HG03439 (cell line): ENCODE results near the gene ZNF808.
A peak's percentile ranks its signal among the peaks of the same experiment; 100 is the strongest.
"Not testable (repeated sequence)": the region's sequence is repeated elsewhere in the genome, so short reads cannot be mapped to it uniquely, and the experiment has no call there.

ENCODE experiments used
- ATAC-seq: cut with Tn5 transposase; IDR thresholded peaks from one replicate; pipeline ENCODE4 v1.9.1; 2021; ENCODE audit warnings: mild to moderate bottlenecking, moderate library complexity; ENCODE audit not compliant: unreplicated experiment

ZNF808 gene

GRCh38 chr19:52527134-52527955 lies at the start of gene ZNF808:
Gene ZNF808 (plus strand): TSS chr19:52527668. CDS start chr19:52543285, 15,617 bp downstream.
- peak; percentile 86 for ATAC-seq

- ATAC-seq, result not testable (repeated sequence)
These were observed 43.2 kb upstream of the ZNF808 start for GRCh38 chr19:52484111-52484743.

GRCh38 chr19:52485064-52485463 lies 42.4 kb upstream of the ZNF808 start:
- not testable (repeated sequence) for ATAC-seq

GRCh38 chr19:52485561-52486240 lies 41.8 kb upstream of the ZNF808 start:
- ATAC-seq, result not testable (repeated sequence)

- ATAC-seq, result no peak
These were observed 35.1 kb upstream of the ZNF808 start for GRCh38 chr19:52492201-52492993.

- no peak for ATAC-seq
These were observed 34.4 kb upstream of the ZNF808 start for GRCh38 chr19:52492994-52493470.

- no peak for ATAC-seq
These were observed 33.0 kb upstream of the ZNF808 start for GRCh38 chr19:52494518-52494917.

GRCh38 chr19:52498571-52498970 lies 28.9 kb upstream of the ZNF808 start:
- ATAC-seq, result no peak

- not testable (repeated sequence) for ATAC-seq
These were observed 27.0 kb upstream of the ZNF808 start for GRCh38 chr19:52500474-52500873.

DNA sequence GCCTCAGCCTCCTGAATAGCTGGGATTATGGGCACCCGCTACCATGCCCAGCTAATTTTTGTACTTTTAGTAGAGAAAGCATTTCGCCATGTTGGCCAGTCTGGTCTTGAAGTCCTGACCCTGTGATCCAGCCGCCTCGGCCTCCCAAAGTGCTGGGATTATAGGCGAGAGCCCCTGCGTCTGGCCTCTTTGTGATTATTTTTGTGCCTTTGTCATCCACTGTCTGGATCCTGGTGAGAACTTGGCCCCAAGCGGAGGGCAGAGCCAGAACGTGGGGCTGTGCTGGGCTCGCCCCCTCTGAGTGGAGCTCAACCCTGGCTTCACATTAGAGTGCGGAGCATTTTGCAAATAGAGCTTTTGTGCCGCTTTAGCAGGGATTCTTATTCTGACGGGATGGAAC lies 26.5 kb upstream of the ZNF808 start:
- not testable (repeated sequence) for ATAC-seq

- no peak for ATAC-seq
These were observed 20.2 kb upstream of the ZNF808 start for GRCh38 chr19:52507266-52507665.

DNA sequence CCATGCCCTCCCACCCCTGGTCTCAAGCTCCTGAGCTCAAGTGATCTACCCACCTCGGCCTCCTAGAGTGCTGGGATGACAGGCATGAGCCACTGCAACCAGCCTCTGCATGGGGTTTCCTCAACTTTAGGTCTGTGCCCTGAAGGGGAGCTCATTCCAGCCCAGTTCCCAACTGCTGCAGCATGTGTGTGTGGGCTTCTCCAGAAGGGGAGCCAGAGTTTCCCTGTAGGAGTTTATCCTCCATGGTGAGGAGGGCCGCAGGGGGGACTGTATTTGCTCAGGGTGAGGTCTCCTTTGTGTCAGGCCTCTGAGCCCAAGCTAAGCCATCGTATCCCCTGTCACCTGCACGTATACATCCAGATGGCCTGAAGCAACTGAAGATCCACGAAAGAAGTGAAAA lies 11.3 kb upstream of the ZNF808 start:
- no peak for ATAC-seq

GRCh38 chr19:52518646-52519045 lies 8.8 kb upstream of the ZNF808 start:
- no peak for ATAC-seq

DNA sequence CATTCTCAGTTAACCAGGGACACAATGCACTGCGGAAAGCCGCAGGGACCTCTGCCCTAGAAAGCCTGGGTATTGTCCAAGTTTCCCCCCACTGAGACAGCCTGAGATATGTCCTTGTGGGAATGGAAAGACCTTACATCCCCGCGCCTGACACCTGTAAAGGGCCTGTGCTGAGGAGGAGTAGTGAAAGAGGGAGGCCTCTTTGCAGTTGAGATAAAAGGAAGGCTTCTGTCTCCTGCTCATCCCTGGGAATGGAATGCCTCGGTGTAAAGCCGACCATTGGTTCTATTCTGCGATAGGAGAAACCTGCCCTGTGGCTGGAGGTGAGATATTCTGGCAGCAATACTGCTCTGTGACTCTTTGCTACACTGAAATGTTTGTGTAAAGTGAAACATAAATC lies 8.3 kb upstream of the ZNF808 start:
- ATAC-seq, result not testable (repeated sequence)

DNA sequence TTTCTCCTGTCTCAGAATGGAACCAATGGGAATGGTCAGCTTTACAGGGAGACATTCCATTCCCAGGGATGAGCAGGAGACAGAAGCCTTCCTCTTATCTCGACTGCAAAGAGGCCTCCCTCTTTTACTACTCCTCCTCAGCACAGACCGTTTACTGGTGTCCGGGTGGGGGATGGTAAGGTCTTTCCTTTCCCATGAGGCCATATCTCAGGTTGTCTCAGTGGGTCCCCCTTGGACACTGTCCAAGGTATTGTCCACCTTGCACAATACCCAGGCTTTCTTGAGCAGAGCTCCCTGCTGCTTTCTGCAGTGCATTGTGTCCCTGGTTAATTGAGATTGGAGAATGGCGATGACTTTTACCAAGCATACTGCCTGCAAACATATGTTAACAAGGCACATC lies 7.5 kb upstream of the ZNF808 start:
- ATAC-seq, result no peak

GRCh38 chr19:52522551-52522950 lies 4.9 kb upstream of the ZNF808 start:
- no peak for ATAC-seq

- no peak for ATAC-seq
These were observed 3.4 kb upstream of the ZNF808 start for GRCh38 chr19:52524086-52524485.

DNA sequence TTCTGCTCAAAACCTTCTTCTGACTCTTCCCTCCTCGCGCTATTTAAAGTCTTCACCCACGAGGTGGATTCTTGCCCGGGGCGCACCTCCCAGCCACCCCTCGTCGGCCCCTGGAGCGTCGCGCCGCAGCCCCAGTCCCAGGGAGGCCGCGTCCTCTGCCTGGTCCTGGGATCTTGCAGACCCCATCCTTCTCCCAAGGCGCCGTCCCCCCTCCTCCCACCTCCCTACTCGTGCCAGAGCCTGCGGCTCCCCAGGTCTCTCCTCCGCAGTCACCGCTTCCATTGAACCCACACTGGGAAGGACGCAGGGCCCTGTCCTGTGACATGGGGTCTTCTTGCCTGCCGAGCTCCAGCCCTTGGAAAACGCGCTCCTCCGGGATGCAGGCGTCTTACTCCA lies 486 bp downstream of the ZNF808 start:
- ATAC-seq, result peak; percentile 14

GRCh38 chr19:52532480-52532879 lies 5.0 kb downstream of the ZNF808 start:
- no peak for ATAC-seq

- ATAC-seq, result no peak
These were observed 6.4 kb downstream of the ZNF808 start for GRCh38 chr19:52533901-52534300.

DNA sequence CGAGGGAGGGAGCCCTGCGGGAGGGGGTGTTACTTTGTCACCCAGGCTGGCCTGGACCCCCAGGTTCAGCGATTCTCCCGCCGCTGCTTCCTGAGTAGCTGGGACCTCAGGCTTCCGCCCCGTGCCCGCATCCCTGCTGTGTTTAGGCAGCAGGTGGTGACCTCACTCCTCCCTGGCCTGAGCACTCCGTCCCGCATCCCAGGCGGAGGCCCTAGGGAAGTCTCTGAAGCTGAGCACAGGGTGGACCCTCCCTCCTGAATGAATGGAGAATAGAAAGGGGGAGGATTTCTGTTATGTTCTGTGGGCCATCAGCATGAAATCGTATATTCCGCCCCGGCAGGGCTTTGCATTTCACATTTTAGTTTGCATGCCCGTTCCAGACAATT lies 7.9 kb downstream of the ZNF808 start:
- peak; percentile 24 for ATAC-seq
